Mesodermal cell (in vitro differentiated cells): ENCODE data around the gene GABRD.

Source experiments
- H3K27ac ChIP-seq: 2 replicates; pipeline ENCODE4 v1.7.0; 2013; ENCODE audit warnings: mild to moderate bottlenecking, low read depth, low read length, moderate library complexity; ENCODE audit not compliant: severe bottlenecking
- H3K36me3 ChIP-seq: 2 replicates; pipeline ENCODE4 v1.7.1; 2013; ENCODE audit warnings: mild to moderate bottlenecking, low read length, moderate library complexity; ENCODE audit not compliant: control insufficient read depth, insufficient read depth
- H3K4me1 ChIP-seq: one replicate; pipeline ENCODE4 v1.7.1; 2013; ENCODE audit warnings: mild to moderate bottlenecking, low read length; ENCODE audit not compliant: insufficient read depth, control insufficient read depth, poor library complexity, severe bottlenecking
- H3K4me3 ChIP-seq: 2 replicates; pipeline ENCODE4 v1.7.0; 2013; ENCODE audit warnings: low read length, control low read depth, mild to moderate bottlenecking; ENCODE audit not compliant: insufficient read depth, poor library complexity, severe bottlenecking; ENCODE audit errors: extremely low read depth
- H3K9me3 ChIP-seq: 2 replicates; pipeline ENCODE4 v1.7.1; 2013; ENCODE audit warnings: mild to moderate bottlenecking, low read length, moderate library complexity; ENCODE audit not compliant: control insufficient read depth
- WGBS, 2 experiments: methylation state at CpG; one replicate each; pipeline ENCODE4 v1.1.5; 2013; ENCODE audit warnings: missing lambda C conversion rate in 2 of 2; ENCODE audit not compliant: insufficient coverage in 2 of 2; 5-methylcytosine and 5-hydroxymethylcytosine counted together

The GABRD gene

DNA sequence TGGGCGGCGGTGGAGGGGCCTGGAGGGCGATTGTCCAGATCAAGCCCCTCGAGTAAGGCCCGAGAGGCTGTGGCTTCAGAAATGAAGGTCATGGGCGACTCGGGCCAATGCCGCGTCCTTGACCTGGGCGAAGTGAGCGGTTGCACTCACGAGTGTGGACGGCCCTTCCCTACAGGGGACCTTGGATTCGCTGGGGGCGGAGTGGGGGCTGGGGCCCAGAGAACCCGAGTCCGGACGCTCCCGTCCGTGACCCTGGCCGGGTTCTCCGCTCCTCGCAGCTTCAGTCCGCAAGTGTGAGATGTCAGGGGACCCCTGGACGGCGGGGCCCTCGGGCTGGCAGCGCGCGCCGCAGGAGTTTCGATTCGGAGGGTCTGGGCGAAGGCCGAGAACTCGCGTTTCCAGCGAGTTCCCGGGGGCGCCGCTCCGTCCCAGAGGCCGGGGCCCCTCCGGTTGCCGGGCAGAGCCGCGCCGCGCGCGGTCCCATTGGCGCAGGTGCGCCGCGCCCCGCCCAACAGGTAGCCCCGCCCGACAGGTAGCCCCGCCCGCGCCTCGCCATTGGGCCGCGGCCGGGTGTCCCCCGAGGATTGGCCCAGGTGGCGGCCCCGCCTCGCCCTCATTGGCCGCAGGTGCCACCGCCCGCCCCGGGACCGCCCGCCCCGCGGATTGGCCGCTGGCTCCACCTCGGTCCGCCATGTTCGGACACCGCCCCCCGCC, 30.7 kb downstream of the GABRD start, which contains the start of gene PRKCZ:
PRKCZ (plus strand) TSS at position 694 of the 714 bp plus-strand sequence. CDS start 220 bp downstream, outside the sequence.
- WGBS, 2 experiments, result 1 to 2% methylated on average over 58 to 59 of the region's 83 CpGs
- Histone ChIP-seq H3K36me3 (no peaks in the 10 kb centered on the region), H3K4me3 (peak within 1 kb of the TSS; percentile 42), H3K9me3 (no peaks in the 10 kb centered on the region), H3K4me1 (peaks cover 3% of the 10 kb centered on the region), H3K27ac (no peak within 1 kb of the TSS)

DNA sequence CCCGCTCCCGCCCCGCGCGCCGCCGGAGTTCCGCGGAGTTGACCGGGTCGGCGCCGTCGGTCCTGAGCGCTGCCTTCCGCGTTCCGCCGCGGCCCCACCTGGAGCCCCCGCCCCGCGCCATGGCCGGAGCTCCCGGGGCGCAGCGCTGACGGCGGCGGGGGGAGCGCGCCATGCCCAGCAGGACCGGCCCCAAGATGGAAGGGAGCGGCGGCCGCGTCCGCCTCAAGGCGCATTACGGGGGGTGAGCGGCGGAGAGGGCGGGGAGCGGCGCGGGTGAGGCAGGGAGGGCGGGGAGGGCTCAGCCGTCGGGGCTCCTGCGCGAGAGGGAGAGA, 31.3 kb downstream of the GABRD start:
- H3K27ac ChIP-seq, result no peak overlapping the region
- H3K4me3 ChIP-seq, result peak overlapping the region; percentile 42
- H3K36me3 ChIP-seq, result no peaks in the 10 kb centered on the region
- WGBS, 2 experiments, result 0% methylated on average over 9 to 47 of the region's 51 CpGs
- no peaks in the 10 kb centered on the region for H3K9me3 ChIP-seq
- no peaks in the 10 kb centered on the region for H3K4me1 ChIP-seq

DNA sequence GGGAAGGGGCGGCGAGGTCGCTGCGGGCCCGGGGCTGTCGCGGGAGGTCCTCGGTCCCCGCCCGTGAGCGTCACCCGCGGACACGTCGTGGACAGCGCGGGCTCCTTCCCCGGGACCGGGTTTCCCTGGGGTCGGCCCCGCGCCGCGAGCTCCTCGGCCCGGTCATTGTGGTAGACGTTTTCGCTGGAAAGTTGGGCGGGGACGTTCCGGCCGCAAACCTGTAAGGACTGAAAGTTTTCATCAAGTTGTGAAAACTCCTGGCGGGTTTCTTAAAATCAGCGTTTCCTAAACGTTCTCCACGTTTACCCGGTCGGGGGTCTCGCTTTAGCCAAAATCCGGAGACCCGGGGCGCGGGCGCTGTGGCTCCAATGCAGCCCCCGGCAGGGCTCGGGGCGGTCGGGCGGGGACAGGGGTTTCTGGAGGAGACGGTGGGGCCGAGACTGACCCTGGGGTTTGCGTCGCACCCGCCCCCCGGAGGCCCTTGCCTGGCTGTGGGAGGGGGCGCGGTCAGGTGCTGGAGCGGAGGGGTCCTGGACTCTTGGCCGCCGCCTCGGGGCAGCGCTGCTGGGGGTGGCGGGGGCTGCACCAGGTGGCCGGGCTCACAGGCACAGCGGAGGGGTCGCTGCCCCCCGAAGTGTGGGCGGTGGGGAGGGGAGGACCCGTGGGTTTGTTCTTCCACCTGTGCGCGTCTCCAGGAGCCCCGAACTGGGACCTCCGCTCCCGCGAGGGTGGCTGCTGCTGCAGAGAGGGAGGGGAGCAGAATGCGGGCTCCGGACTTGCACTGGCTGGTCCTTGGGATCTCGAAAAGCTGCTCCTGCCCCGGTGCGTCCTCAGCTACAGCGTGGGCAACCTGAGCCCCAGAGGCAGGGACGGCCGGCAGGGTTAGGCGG, 31.9 kb downstream of the GABRD start:
- no peaks in the 10 kb centered on the region for H3K9me3 ChIP-seq
- H3K4me1 ChIP-seq, result no peaks in the 10 kb centered on the region
- WGBS, 2 experiments, result 5 to 11% methylated on average over 52 to 61 of the region's 84 CpGs
- no peak overlapping the region for H3K27ac ChIP-seq
- H3K36me3 ChIP-seq, result no peaks in the 10 kb centered on the region
- peak overlapping the region; percentile 42 for H3K4me3 ChIP-seq

DNA sequence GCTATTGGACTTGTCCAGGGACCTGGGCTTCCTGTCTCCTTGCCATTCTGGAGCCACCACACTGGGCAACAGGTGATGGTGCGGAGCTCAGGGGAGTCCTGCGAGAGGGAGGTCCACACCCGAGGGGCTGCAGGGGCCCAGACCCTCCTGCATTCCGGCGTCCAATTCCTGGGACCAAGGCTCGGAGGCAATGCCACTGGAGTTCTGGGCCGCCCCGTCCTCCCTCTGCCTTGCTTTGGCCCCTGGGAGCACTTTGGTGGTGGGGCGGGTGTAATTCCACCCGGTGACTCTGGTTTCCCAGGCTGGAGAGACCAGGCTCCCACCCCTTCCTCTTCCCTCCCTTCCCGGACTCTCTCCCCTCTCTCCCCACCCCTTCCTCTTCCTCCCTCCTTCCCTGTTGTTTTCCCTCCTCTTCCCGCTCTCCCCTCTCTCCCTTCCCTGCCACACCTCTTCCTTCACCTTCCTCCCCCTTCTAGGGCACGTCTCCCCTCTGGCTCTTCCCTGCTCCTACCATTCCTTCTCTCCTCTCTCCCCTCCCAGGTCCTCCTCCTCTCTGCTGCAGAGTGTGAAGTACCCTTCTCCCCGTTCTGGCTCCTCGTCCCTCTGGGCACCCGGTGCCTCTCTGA, 33.0 kb downstream of the GABRD start:
- Histone ChIP-seq H3K4me1 (no peaks in the 10 kb centered on the region), H3K27ac (no peak overlapping the region), H3K36me3 (no peaks in the 10 kb centered on the region), H3K4me3 (no peak overlapping the region), H3K9me3 (no peaks in the 10 kb centered on the region)
- 55 to 82% methylated on average over 4 to 14 of the region's 16 CpGs for WGBS, 2 experiments

DNA sequence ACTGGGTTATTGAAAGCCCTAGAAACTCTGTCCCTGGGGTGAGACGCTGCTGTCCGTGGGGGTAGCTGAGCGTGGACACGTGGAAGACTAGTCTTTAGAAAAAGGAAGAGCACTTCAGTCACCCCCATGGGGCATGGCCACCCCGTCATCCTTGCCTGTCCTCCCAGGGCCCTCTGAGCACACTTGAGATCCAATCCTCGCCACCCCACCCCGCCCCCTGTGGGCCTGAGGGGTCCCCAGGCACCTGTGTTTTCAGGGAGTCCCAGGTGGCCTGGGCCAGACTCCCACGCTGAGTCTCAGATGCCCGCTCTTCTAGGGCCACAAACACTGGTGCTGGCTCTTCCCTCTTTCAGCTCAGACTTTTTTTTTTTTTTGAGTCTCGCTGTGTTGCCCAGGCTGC, 33.6 kb downstream of the GABRD start:
- Histone ChIP-seq H3K27ac (no peak overlapping the region), H3K9me3 (no peaks in the 10 kb centered on the region), H3K4me3 (no peak overlapping the region), H3K36me3 (no peaks in the 10 kb centered on the region), H3K4me1 (no peaks in the 10 kb centered on the region)
- 90 to 94% methylated on average over 8 to 10 of the region's 10 CpGs for whole genome bisulfite sequencing, 2 experiments

DNA sequence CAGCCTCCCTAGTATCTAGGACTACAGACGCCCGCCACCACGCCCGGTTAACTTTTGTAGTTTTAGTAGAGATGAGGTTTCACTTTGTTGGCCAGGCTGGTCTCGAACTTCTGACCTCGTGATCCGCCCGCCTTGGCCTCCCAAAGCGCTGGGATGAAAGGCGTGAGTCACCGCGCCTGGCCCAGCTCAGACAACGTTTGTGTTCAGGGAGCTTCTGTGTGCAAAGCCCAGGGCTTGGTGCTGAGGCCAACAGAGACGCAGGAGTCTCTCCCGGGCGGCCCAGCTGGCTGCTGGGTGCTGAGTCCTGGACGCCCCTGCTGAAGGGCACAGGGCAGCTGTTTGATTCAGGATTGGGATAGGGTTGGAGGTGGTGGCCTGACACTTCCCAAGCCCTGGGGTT, 34.1 kb downstream of the GABRD start:
- Histone ChIP-seq H3K4me1 (no peaks in the 10 kb centered on the region), H3K4me3 (no peak overlapping the region), H3K36me3 (no peaks in the 10 kb centered on the region), H3K27ac (no peak overlapping the region), H3K9me3 (no peaks in the 10 kb centered on the region)
- WGBS, 2 experiments, result 93 to 96% methylated on average over 9 to 13 of the region's 17 CpGs

DNA sequence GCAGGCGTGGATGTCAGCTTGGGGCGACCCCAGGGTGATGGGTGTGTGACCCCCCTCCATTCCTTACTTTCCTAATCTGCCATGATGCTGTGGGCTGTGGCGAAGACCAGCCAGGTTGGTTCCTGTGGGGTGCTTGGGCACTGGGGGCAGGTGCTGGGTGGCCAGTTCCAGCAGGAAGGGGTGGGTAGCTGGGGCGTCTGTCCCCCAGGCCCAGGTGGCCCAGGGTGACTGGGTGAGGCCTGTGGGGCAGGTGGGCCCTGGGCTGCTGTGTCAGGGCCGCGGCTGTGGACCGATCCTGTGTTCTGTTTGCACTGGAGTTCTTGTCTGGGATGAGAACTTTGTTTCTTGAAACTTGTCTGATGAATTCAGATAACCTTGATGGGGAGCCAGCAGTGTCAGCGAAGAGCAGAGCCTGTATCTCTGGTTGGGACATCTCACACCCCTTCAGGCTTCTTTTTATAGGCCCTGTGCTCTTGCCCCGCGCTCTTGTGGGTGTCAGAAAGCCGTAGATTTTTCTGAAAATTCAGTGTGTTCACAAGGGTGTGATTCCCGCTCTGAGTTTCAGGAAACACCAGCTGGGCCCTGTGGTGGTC, 34.7 kb downstream of the GABRD start:
- 95 to 97% methylated on average over 9 of the region's 12 CpGs for WGBS, 2 experiments
- Histone ChIP-seq H3K9me3 (no peaks in the 10 kb centered on the region), H3K4me1 (no peaks in the 10 kb centered on the region), H3K36me3 (no peaks in the 10 kb centered on the region), H3K27ac (no peak overlapping the region), H3K4me3 (no peak overlapping the region)

DNA sequence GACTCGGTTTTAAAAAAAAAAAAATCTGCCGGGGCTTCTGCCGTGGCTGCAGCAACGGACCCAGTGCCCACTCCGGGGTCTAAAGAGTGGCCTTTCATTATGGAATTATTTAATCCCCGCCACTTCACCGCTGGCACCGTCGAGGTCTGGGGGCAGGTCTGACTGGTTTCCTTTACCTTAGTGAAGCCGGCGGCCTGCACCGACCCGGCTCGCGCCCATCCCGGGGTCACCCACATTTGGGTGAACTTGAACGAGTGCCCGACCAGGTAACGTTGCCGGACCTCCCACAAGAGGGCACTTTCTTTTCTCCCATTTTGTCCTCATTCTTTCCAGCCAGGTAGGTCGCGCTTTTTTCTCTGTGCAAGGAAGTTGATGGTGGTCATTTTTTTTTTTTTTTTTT, 35.4 kb downstream of the GABRD start:
- Histone ChIP-seq H3K4me1 (no peaks in the 10 kb centered on the region), H3K27ac (no peak overlapping the region), H3K4me3 (no peak overlapping the region), H3K9me3 (no peaks in the 10 kb centered on the region), H3K36me3 (no peaks in the 10 kb centered on the region)
- WGBS, 2 experiments, result 94% methylated on average over 12 to 17 of the region's 22 CpGs

DNA sequence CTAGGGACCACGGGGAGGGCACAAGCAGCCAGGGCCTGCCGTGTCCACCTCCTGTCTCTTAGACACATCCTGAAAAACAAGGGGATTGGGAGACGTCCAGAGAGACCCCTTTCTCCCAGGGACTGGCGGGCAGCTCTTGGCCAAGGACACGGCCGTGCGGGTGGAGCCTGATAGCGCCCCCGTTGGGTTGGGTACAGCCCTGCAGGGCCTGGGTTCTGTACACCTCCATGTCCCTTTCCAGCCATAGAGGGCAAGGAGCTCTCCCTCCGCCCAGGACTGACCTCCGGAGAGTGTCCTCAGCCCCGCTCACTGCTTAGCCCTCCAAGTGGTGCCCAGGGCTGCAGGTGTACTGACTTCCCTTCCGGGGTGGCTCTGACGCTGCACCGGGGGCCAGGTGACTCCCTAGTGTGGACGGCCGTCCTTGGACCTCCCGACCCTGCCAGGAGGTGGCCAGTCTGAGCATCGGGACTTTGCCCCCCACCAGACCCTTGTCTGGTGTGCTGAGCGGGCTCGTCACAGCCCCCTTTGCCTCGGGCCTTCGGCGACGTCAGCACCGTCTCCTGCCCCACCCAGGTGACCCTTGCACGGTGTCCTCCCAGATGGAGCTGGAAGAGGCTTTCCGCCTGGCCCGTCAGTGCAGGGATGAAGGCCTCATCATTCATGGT, 36.9 kb downstream of the GABRD start:
- Histone ChIP-seq H3K36me3 (no peaks in the 10 kb centered on the region), H3K27ac (no peak overlapping the region), H3K9me3 (no peaks in the 10 kb centered on the region), H3K4me1 (peaks cover 3% of the 10 kb centered on the region), H3K4me3 (no peak overlapping the region)
- WGBS, 2 experiments, result 96 to 97% methylated on average over 23 to 29 of the region's 29 CpGs

DNA sequence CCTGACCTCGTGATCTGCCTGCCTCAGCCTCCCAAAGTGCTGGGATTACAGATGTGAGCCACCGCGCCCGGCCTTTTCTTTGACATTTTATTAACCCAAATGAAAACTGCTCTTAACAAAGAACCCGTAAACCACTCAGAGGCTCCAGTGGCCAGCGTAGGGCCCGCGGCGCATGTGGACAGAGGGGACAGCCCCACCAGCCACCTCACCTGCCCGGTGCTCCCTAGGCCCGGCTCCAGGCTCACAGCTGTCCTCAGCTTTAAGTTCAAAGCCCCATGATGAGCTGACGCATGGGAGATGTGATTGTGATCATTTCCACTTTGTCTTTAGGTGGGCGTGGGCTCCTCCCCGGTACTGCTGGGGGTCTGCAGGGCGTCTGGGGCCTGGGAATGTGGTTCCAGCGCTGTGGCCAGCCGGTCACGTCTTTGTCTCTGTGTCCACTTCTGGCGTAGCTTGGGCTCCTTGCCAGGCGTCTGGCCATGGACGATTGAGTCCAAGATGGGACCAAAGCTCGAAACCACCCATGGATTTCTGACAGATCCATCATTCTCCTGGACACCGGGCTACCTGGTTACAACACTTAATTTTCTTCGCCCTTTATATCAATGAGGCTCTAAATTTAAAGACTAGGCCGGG, 37.9 kb downstream of the GABRD start:
- Histone ChIP-seq H3K27ac (no peak overlapping the region), H3K4me3 (no peak overlapping the region), H3K4me1 (peaks cover 10% of the 10 kb centered on the region), H3K36me3 (no peaks in the 10 kb centered on the region), H3K9me3 (no peaks in the 10 kb centered on the region)
- WGBS, 2 experiments, result 95 to 96% methylated on average over 23 to 24 of the region's 25 CpGs
